Measurements from ENCODE around the gene ATP10D. TPM values are rescaled to one million over a fixed set of nuclear protein-coding genes. Genes with fewer than 3 reads are reported as not detected.

ATP10D gene
- total and polyA plus RNA-seq, 12 donors, result 2.8 to 15.7 (median 8.6) TPM

DNA sequence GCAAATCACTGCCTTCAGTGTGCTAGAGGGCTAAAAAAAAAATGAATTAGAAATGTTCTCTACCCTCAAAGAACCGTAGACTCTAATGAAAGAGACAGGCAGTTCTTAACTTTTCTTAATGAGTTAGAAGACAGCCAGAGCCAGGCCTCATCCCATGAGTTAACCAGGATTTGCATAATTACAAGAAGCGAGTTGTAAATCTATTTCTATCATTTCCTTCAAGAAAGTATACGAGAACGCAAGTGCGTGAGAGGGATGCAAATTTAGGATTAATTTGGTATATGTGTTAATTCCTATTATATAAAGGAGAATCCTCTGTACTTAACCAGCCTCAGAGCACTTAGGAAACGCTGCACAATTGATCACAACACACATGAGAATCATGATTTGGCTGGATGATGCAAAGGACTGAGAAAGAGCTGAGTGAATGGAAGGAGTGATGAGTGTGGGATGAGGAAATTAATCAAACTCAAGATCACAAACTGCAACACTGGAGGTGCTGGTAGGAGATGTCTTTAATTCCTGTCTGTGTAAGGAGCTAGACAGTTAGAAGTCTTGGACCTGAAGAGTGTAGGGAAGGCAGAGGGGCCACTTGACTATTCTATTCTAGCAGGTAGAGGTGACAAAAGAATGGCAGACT lies 157.2 kb downstream of the ATP10D start:
- DNase-seq, result no peak
- WGBS, 2 donors, result 86 to 89% methylated on average over 6 of the region's 6 CpGs
- ATAC-seq, result no peak
- H3K4me1 ChIP-seq, result peaks cover 0 to 18% (median 0%) of the 10 kb centered on the region in 9 donors
- H3K4me3 ChIP-seq, result no peak overlapping the region
- H3K36me3 ChIP-seq, result peaks cover 0 to 7% (median 0%) of the 10 kb centered on the region in 9 donors
- peaks cover 0 to 3% (median 0%) of the 10 kb centered on the region in 11 donors for H3K9me3 ChIP-seq
- no peak for TF ChIP-seq CTCF (IDR thresholded peaks at IDR 0.05)
- no peak overlapping the region for H3K27ac ChIP-seq
- H3K27me3 ChIP-seq, result no peaks in the 10 kb centered on the region
- intact Hi-C loops (cut with DNase I), result no loop called here

Other genes starting within 250 kb of the ATP10D start
- gene COMMD8, start 21.6 kb upstream of the ATP10D start, total RNA-seq, result 10 to 100 TPM; 11.5 to 22.2 (median 15.2) TPM
- 10 to 100 TPM in 1 of 2 donors, 1 to 10 TPM in 1; 9.2 to 18.2 TPM for gene COMMD8, start 21.6 kb upstream of the ATP10D start, polyA plus RNA-seq